ENCODE data around the gene CHST3.

Gene CHST3

GRCh38 chr10:72019085-72019876 lies 55.1 kb downstream of the CHST3 start:
- no peak for DNase-seq (ENCODE audit: low read depth)
- TF ChIP-seq MAX (IDR thresholded peaks at IDR 0.05; ENCODE audit: low read depth, low read length) (no peak), MYC (IDR thresholded peaks at IDR 0.05; ENCODE audit: low read depth, low read length) (no peak), CTCF (IDR thresholded peaks at IDR 0.05; ENCODE audit: low read depth, low read length) (no peak), POLR2A (IDR thresholded peaks at IDR 0.05; ENCODE audit: extremely low read depth, insufficient read length) (no peak)
- no peak overlapping the region for H3K4me3 ChIP-seq (ENCODE audit: low read depth, low read length)

- H3K4me3 ChIP-seq (ENCODE audit: low read depth, low read length): no peak overlapping the region
- peak; percentile 69 for DNase-seq (ENCODE audit: low read depth)
- TF ChIP-seq CTCF (IDR thresholded peaks at IDR 0.05; ENCODE audit: low read depth, low read length) (no peak), MAX (IDR thresholded peaks at IDR 0.05; ENCODE audit: low read depth, low read length) (no peak), MYC (IDR thresholded peaks at IDR 0.05; ENCODE audit: low read depth, low read length) (no peak), POLR2A (IDR thresholded peaks at IDR 0.05; ENCODE audit: extremely low read depth, insufficient read length) (no peak)
These were observed 57.0 kb downstream of the CHST3 start for GRCh38 chr10:72020914-72021809.

- no peak overlapping the region for H3K4me3 ChIP-seq (ENCODE audit: low read depth, low read length)
- DNase-seq (ENCODE audit: low read depth): no peak
- TF ChIP-seq MAX (IDR thresholded peaks at IDR 0.05; ENCODE audit: low read depth, low read length) (no peak), MYC (IDR thresholded peaks at IDR 0.05; ENCODE audit: low read depth, low read length) (no peak)
These were observed 58.0 kb downstream of the CHST3 start for GRCh38 chr10:72022228-72022627.

GRCh38 chr10:72024596-72024995 lies 60.4 kb downstream of the CHST3 start:
- DNase-seq (ENCODE audit: low read depth): no peak
- TF ChIP-seq MYC (IDR thresholded peaks at IDR 0.05; ENCODE audit: low read depth, low read length) (no peak), POLR2A (IDR thresholded peaks at IDR 0.05; ENCODE audit: extremely low read depth, insufficient read length) (no peak), MAX (IDR thresholded peaks at IDR 0.05; ENCODE audit: low read depth, low read length) (no peak), CTCF (IDR thresholded peaks at IDR 0.05; ENCODE audit: low read depth, low read length) (no peak)

GRCh38 chr10:72025400-72025799 lies 61.2 kb downstream of the CHST3 start:
- DNase-seq (ENCODE audit: low read depth): no peak
- no peak for TF ChIP-seq CTCF (IDR thresholded peaks at IDR 0.05; ENCODE audit: low read depth, low read length)
- H3K4me3 ChIP-seq (ENCODE audit: low read depth, low read length): no peak overlapping the region

More at GRCh38 chr10:72024596-72024995, 60.4 kb downstream of the CHST3 start:
- no peak overlapping the region for H3K4me3 ChIP-seq (ENCODE audit: low read depth, low read length)

- H3K4me3 ChIP-seq (ENCODE audit: low read depth, low read length): no peak overlapping the region
- DNase-seq (ENCODE audit: low read depth): no peak
- no peak for TF ChIP-seq MAX (IDR thresholded peaks at IDR 0.05; ENCODE audit: low read depth, low read length)
These were observed 61.6 kb downstream of the CHST3 start for GRCh38 chr10:72025832-72026231.

Data from NB4 (cell line).